IMR-90 (cell line): Measurements from ENCODE around the gene TBC1D16. TPM values are rescaled to one million over a fixed set of nuclear protein-coding genes. Genes with fewer than 3 reads are reported as not detected.

Experiments
- ATAC-seq: fragments of 200-7000 bp; cut with Tn5 transposase; 2 replicates; pipeline ENCODE4 v1.9.1; 2020; ENCODE audit warnings: low read depth, mild to moderate bottlenecking, moderate library complexity
- BruUV-seq: library from RNA; stranded (reverse); fragments of 400-500 nt; replicated peaks from 2 replicates; lab custom pipeline; 2021; lab: Mats Ljungman, UMichigan
- CTCF ChIA-PET: fragments of 300-600 bp; formaldehyde crosslinking; extraction: SDS; loops from one replicate; lab custom pipeline; 2021; ENCODE audit warnings: antibody characterized with exemption; lab: Yijun Ruan, JAX
- POLR2A ChIA-PET: fragments of 300-600 bp; sonication (Branson Sonifier 250); formaldehyde crosslinking; loops from one replicate; lab custom pipeline; 2022; ENCODE audit warnings: antibody characterized with exemption; ENCODE audit not compliant: unreplicated experiment; lab: Charles Lee
- DNase-seq: peaks from one replicate; pipeline ENCODE4 v3.0.0; 2013
- H2AFZ ChIP-seq: replicated peaks from 2 replicates; pipeline ENCODE3; 2013; ENCODE audit warnings: low read length, mild to moderate bottlenecking; ENCODE audit not compliant: poor library complexity
- H2AK5ac ChIP-seq: 2 replicates; pipeline ENCODE4 v1.6.1; 2013; ENCODE audit warnings: low read depth, low read length, inconsistent platforms
- H2AK9ac ChIP-seq: replicated peaks from 2 replicates; pipeline ENCODE3; 2013; ENCODE audit warnings: mild to moderate bottlenecking, low read depth, low read length, moderate library complexity; ENCODE audit not compliant: poor library complexity
- H2BK120ac ChIP-seq: 2 replicates; pipeline ENCODE4 v1.6.1; 2013; ENCODE audit warnings: low read depth, low read length, inconsistent platforms
- H2BK15ac ChIP-seq: 3 replicates; pipeline ENCODE4 v1.6.1; 2013; ENCODE audit warnings: low read depth, low read length, inconsistent platforms
- H2BK20ac ChIP-seq: 2 replicates; pipeline ENCODE4 v1.6.1; 2013; ENCODE audit warnings: low read depth, mild to moderate bottlenecking, inconsistent platforms, low read length, moderate library complexity
- H2BK5ac ChIP-seq: 2 replicates; pipeline ENCODE4 v1.6.1; 2013; ENCODE audit warnings: mild to moderate bottlenecking, low read depth, low read length, inconsistent platforms; ENCODE audit not compliant: poor library complexity, severe bottlenecking
- H3K14ac ChIP-seq: replicated peaks from 2 replicates; pipeline ENCODE4 v1.6.1; 2013; ENCODE audit warnings: low read depth, low read length, inconsistent platforms
- H3K18ac ChIP-seq: 2 replicates; pipeline ENCODE4 v1.6.1; 2013; ENCODE audit warnings: low read depth, low read length, control low read depth
- H3K23ac ChIP-seq: 2 replicates; pipeline ENCODE4 v1.6.1; 2013; ENCODE audit warnings: low read depth, low read length, inconsistent platforms
- H3K27ac ChIP-seq: 2 replicates; pipeline ENCODE4 v1.5.1; 2013; ENCODE audit warnings: mild to moderate bottlenecking, control low read depth, low read length; ENCODE audit not compliant: insufficient read depth
- H3K27me3 ChIP-seq: 2 replicates; pipeline ENCODE4 v1.6.1; 2013; ENCODE audit warnings: low read length; ENCODE audit not compliant: control insufficient read depth, insufficient read depth
- H3K36me3 ChIP-seq: 2 replicates; pipeline ENCODE4 v1.6.1; 2013; ENCODE audit warnings: low read length, mixed read lengths; ENCODE audit not compliant: control insufficient read depth, insufficient read depth
- H3K4ac ChIP-seq: 2 replicates; pipeline ENCODE4 v1.6.1; 2013; ENCODE audit warnings: low read depth, low read length, inconsistent platforms
- H3K4me1 ChIP-seq: 2 replicates; pipeline ENCODE4 v1.6.1; 2013; ENCODE audit warnings: low read length, mixed read lengths; ENCODE audit not compliant: control insufficient read depth, insufficient read depth
- H3K4me2 ChIP-seq: 2 replicates; pipeline ENCODE4 v1.6.1; 2013; ENCODE audit warnings: low read depth, mild to moderate bottlenecking, control low read depth, low read length, moderate library complexity
- H3K4me3 ChIP-seq: 2 replicates; pipeline ENCODE4 v1.5.1; 2013; ENCODE audit warnings: low read depth, mild to moderate bottlenecking, control low read depth, low read length, moderate library complexity; ENCODE audit not compliant: insufficient read depth
- H3K56ac ChIP-seq: 2 replicates; pipeline ENCODE4 v1.6.1; 2013; ENCODE audit warnings: low read length, inconsistent platforms; ENCODE audit not compliant: insufficient read depth; ENCODE audit errors: extremely low read depth
- H3K79me1 ChIP-seq, 2 experiments: 2 replicates each; pipeline ENCODE4 v1.6.1; 2013; ENCODE audit warnings: low read length in 2 of 2, inconsistent platforms in 1 of 2, low read depth in 1 of 2
- H3K9ac ChIP-seq: 2 replicates; pipeline ENCODE4 v1.6.1; 2013; ENCODE audit warnings: low read depth, low read length, control low read depth
- H3K9me1 ChIP-seq: 2 replicates; pipeline ENCODE4 v1.6.1; 2013; ENCODE audit warnings: low read length, inconsistent platforms; ENCODE audit not compliant: insufficient read depth
- H3K9me3 ChIP-seq: 2 replicates; pipeline ENCODE4 v1.6.1; 2013; ENCODE audit warnings: low read length; ENCODE audit not compliant: control insufficient read depth, insufficient read depth
- H4K20me1 ChIP-seq: 2 replicates; pipeline ENCODE4 v1.6.1; 2013; ENCODE audit warnings: low read length, inconsistent platforms; ENCODE audit not compliant: insufficient read depth
- H4K5ac ChIP-seq: 2 replicates; pipeline ENCODE4 v1.6.1; 2013; ENCODE audit warnings: mild to moderate bottlenecking, low read depth, low read length, control low read depth
- H4K8ac ChIP-seq, 2 experiments: 2 replicates each; pipeline ENCODE4 v1.6.1; 2013; ENCODE audit warnings: low read depth in 2 of 2, low read length in 2 of 2, control low read depth in 1 of 2, inconsistent platforms in 1 of 2
- H4K91ac ChIP-seq: 2 replicates; pipeline ENCODE4 v1.6.1; 2013; ENCODE audit warnings: low read depth, low read length, inconsistent platforms; ENCODE audit not compliant: insufficient read depth
- BHLHE40 ChIP-seq: fragments of 150-350 bp; IDR thresholded peaks from 2 replicates; pipeline ENCODE4 v1.6.1; 2016; ENCODE audit warnings: mild to moderate bottlenecking, low read depth, low read length
- CEBPB ChIP-seq: IDR thresholded peaks from 2 replicates; pipeline ENCODE4 v1.6.1; 2012; ENCODE audit warnings: low read depth, low read length, improper control_type of control experiment
- CTCF ChIP-seq: conservative IDR thresholded peaks from 2 replicates; pipeline ENCODE4 v1.5.1; 2012; ENCODE audit warnings: mild to moderate bottlenecking, low read depth, low read length, improper control_type of control experiment
- ELK1 ChIP-seq: fragments of 150-350 bp; IDR thresholded peaks from 2 replicates; pipeline ENCODE4 v1.6.1; 2016; ENCODE audit warnings: low read depth, mild to moderate bottlenecking, low read length, moderate library complexity, borderline replicate concordance
- MAZ ChIP-seq: IDR thresholded peaks from 2 replicates; pipeline ENCODE4 v1.6.1; 2012; ENCODE audit warnings: low read depth, mild to moderate bottlenecking, low read length, improper control_type of control experiment, moderate library complexity, borderline replicate concordance
- NFE2L2 ChIP-seq: fragments of 150-350 bp; IDR thresholded peaks from 2 replicates; pipeline ENCODE4 v1.6.1; 2016; ENCODE audit warnings: low read depth, mild to moderate bottlenecking, low read length
- RAD21 ChIP-seq: IDR thresholded peaks from 2 replicates; pipeline ENCODE4 v1.6.1; 2012; ENCODE audit warnings: low read length, improper control_type of control experiment
- RCOR1 ChIP-seq: IDR thresholded peaks from 2 replicates; pipeline ENCODE4 v1.6.1; 2012; ENCODE audit warnings: mild to moderate bottlenecking, low read length, improper control_type of control experiment; ENCODE audit not compliant: insufficient replicate concordance
- RFX5 ChIP-seq: IDR thresholded peaks from 2 replicates; pipeline ENCODE4 v1.8.0; 2012; ENCODE audit warnings: low read depth, mild to moderate bottlenecking, low read length, moderate library complexity
- SMC3 ChIP-seq: fragments of 150-350 bp; IDR thresholded peaks from 2 replicates; pipeline ENCODE4 v1.6.1; 2016; ENCODE audit warnings: low read depth, mild to moderate bottlenecking, antibody characterized with exemption, low read length, moderate library complexity
- WGBS, 2 experiments: methylation state at CpG; one replicate each; pipeline versions ENCODE4 v1.1.5 to v1.1.7; 2013; ENCODE audit warnings: missing lambda C conversion rate in 2 of 2; ENCODE audit not compliant: insufficient read length in 1 of 2; ENCODE audit errors: extremely low coverage in 2 of 2; 5-methylcytosine and 5-hydroxymethylcytosine counted together
- dilution Hi-C: fragments of 300-500 bp; cut with HindIII; formaldehyde crosslinking; loops from one replicate; pipeline ENCODE4 v1.14.3; 2018; ENCODE audit warnings: low sequenced_read_pairs; ENCODE audit not compliant: unreplicated experiment
- in situ Hi-C: fragments of 300-500 bp; cut with MboI; formaldehyde crosslinking; loops from 3 replicates; pipeline ENCODE4 v1.14.3; 2019; ENCODE audit warnings: low sequenced_read_pairs, inconsistent platforms, mixed read lengths
- intact Hi-C: fragments of 100-400 bp; cut with micrococcal nuclease; formaldehyde crosslinking; loops from 2 replicates; pipeline ENCODE4 v1.10.0; 2022
- polyA plus RNA-seq, 3 experiments: library from polyadenylated mRNA; depleted of rRNA; stranded (reverse); fragments of >200 nt; gene quantifications; 2 replicates each; pipeline ENCODE4 v1.2.3, GENCODE V29; 2012; ENCODE audit warnings: low replicate concordance in 1 of 3
- total RNA-seq: library from RNA; depleted of rRNA; stranded (reverse); fragments of >200 nt; gene quantifications from 2 replicates; pipeline ENCODE4 v1.2.3, GENCODE V29; 2012
- TF ChIP-seq, protein P1 (sequence below): fragments of 150-350 bp; IDR thresholded peaks from 2 replicates; pipeline ENCODE4 v1.6.1; 2017; ENCODE audit warnings: mild to moderate bottlenecking, antibody characterized with exemption, low read length, low read depth

Gene TBC1D16
- total and polyA plus RNA-seq, 2 of the 4 experiments (the other 2 are of a cell fraction) = 10.1 to 16.7 TPM

DNA sequence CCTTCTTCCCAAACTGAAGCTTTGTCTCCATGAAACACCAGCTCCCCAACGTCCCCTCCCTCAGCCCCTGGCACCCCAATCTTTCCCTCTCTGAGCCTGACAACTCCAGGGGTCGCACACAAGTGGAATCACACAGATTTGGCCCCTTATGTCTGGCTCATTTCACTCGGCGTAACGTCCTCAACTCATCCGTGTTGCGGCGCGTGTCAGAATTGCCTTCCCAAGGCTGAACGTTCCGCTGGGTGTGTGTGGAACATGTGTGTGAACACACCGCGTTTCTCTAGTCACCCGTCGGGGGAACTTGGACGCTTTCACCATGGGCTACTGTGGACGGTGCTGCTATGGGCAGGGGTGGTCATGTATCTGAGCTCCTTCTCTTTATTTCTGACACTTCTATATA lies 45.0 kb downstream of the TBC1D16 start:
- no CpG with 5 or more reads among the region's 17 CpGs for WGBS, 2 experiments
- H2BK120ac ChIP-seq = no peak overlapping the region
- no peak overlapping the region for H3K4me3 ChIP-seq
- no peak overlapping the region; the same call in 2 of the 3 replicates for H2BK15ac ChIP-seq
- H4K5ac ChIP-seq = no peak overlapping the region
- ChIA-PET POLR2A (no interaction called here), CTCF (interaction anchor here (0.7 kb wide), 1 partner anchor 20 kb away, joined by 3 read pairs; no protein-coding TSS in a partner anchor)
- ATAC-seq (no peak), DNase-seq (no peak)
- no peak overlapping the region for H2BK5ac ChIP-seq
- no peak overlapping the region for H2BK20ac ChIP-seq
- H3K9ac ChIP-seq = no peak overlapping the region
- no peak overlapping the region for H2AFZ ChIP-seq
- H4K91ac ChIP-seq = 0 out of 2 replicates have a peak overlapping the region, but pooled peaks have one; percentile 9
- no peak overlapping the region for H4K8ac ChIP-seq
- H3K4me2 ChIP-seq = no peak overlapping the region
- no peak overlapping the region for H3K56ac ChIP-seq
- H4K20me1 ChIP-seq = peaks cover 6% of the 10 kb centered on the region
- H3K79me1 ChIP-seq = peaks cover 8 to 51% of the 10 kb centered on the region in 2 experiments; a peak in 3 of 4 replicates
- BruUV-seq = no TSS peak
- dilution Hi-C loops = no loop called here
- intact Hi-C loops = loop anchor here (5.0 kb wide), 1 partner anchor 598 kb away; no protein-coding TSS in a partner anchor
- H3K27ac ChIP-seq = no peak overlapping the region
- no peaks in the 10 kb centered on the region for H3K36me3 ChIP-seq
- H3K18ac ChIP-seq = no peak overlapping the region
- in situ Hi-C loops = no loop called here
- H2AK9ac ChIP-seq = peak overlapping the region; percentile 45
- H3K4ac ChIP-seq = no peak overlapping the region
- H3K9me1 ChIP-seq = peaks cover 26% of the 10 kb centered on the region
- H3K23ac ChIP-seq = no peak overlapping the region
- no peaks in the 10 kb centered on the region for H3K9me3 ChIP-seq
- no peak overlapping the region for H3K14ac ChIP-seq
- peaks cover 41% of the 10 kb centered on the region for H3K4me1 ChIP-seq
- H2AK5ac ChIP-seq = peak overlapping the region; percentile 29; the same call in 1 of the 2 replicates
- TF ChIP-seq, protein P1, sequence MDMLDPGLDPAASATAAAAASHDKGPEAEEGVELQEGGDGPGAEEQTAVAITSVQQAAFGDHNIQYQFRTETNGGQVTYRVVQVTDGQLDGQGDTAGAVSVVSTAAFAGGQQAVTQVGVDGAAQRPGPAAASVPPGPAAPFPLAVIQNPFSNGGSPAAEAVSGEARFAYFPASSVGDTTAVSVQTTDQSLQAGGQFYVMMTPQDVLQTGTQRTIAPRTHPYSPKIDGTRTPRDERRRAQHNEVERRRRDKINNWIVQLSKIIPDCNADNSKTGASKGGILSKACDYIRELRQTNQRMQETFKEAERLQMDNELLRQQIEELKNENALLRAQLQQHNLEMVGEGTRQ = no peak
- TF ChIP-seq RAD21 (no peak), ELK1 (no peak), RFX5 (no peak), BHLHE40 (no peak), CEBPB (no peak), RCOR1 (no peak), MAZ (no peak), NFE2L2 (no peak), CTCF (no peak), SMC3 (no peak)
- no peaks in the 10 kb centered on the region for H3K27me3 ChIP-seq
